GM19193 (cell line): Measurements from ENCODE around the gene CD9.

ENCODE experiments used
- POLR2A ChIP-seq: IDR thresholded peaks from 4 replicates; pipeline ENCODE4 v1.6.1; 2011; ENCODE audit not compliant: insufficient read depth, insufficient read length; ENCODE audit errors: extremely low read depth

CD9 gene

DNA sequence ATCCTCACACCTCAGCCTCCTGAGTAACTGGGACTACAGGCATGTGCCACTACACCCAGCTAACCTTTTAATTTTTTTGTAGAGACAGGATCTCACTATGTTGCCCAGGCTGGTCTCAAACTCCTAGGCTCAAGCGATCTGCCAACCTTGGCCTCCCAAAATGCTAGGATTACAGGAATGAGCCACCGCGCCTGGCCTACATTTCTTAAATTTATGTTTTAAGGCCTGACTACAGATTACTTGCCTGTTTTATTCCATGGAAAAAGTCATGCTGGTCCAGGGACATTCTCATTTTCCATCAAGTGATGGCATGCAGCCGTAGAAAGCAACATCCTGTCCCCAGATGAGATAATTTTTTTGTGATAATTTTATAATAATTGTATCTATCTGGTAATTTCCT lies 6.1 kb downstream of the CD9 start:
- no peak for TF ChIP-seq POLR2A

- TF ChIP-seq POLR2A = no peak
These were observed 7.2 kb downstream of the CD9 start for GRCh38 chr12:6207259-6207925.

DNA sequence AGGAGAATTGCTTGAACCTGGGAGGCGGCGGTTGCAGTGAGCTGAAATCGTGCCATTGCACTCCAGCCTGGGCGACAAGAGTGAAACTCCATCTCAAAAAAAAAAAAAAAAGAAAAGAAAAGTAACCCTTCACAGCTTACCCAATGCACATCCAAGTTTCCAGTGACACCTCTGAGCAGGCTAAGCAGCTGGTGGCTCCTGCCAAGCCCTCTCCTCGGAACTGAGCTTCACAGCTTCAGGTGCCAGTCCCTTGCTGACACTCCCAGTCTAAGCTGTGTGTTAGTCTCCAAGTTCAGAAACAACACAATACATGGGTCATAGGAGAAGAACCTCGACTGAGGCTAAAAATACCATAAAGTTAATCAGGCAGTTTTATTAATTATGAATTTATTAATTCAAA lies 7.9 kb downstream of the CD9 start:
- no peak for TF ChIP-seq POLR2A

GRCh38 chr12:6211421-6211869 lies 11.2 kb downstream of the CD9 start:
- TF ChIP-seq POLR2A = no peak

DNA sequence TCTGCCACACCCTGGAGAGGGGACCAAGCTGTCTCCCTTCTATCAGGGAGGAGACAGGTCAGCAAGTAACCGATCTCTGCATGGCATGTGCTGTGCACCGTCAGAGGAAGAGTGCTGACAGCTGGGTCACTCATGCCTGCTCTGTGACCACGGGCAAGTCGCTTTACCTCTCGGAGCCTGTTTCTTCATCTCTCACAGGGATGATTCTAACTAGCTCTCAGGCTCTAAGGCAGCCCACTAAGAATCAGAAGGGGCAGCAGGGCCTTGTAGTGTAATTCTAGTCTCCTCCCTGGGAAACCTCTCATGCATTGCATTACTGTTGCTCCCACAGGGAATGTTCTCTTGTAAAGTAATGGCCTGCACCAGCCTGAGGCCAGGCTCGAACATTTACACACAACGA lies 11.9 kb downstream of the CD9 start:
- no peak for TF ChIP-seq POLR2A

DNA sequence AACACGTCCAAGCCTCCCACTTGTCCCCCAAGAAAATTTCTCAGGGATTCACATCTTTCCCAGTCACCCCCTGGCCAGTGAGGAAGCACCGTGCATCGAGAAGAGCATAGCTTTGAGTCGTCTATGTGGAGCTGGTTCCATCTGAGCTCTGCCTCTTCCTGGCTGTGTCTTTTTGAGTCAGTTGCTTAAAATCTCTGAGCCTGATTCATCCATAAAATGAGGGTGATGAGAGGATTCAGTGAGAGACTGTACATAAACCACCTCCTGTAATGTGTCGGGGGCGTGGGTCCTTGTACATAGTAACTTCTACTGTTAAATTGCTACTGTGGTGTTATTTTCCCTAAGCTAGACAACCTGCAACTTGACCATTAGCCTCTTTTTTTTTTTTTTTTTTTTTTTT lies 13.8 kb downstream of the CD9 start:
- no peak for TF ChIP-seq POLR2A

DNA sequence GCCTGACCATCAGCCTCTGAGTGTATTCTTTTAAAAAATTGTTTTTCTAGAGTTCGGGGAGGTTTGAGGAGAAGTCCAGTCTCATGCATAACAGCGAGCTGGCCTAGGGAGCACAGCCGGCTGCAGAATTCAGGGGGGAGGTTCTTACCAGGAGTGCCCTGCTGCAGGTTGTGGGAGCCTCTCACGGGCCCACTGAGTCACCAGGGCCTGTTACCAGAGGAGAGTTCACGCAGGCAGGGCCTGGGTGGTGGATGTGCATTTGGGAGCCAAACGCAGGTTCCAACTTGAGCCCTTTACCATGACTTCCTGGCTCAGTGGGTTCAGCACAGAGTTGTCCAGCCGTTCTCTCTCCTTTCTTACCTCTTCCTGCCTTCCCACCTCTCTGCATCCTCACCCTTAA lies 14.4 kb downstream of the CD9 start:
- TF ChIP-seq POLR2A = no peak

DNA sequence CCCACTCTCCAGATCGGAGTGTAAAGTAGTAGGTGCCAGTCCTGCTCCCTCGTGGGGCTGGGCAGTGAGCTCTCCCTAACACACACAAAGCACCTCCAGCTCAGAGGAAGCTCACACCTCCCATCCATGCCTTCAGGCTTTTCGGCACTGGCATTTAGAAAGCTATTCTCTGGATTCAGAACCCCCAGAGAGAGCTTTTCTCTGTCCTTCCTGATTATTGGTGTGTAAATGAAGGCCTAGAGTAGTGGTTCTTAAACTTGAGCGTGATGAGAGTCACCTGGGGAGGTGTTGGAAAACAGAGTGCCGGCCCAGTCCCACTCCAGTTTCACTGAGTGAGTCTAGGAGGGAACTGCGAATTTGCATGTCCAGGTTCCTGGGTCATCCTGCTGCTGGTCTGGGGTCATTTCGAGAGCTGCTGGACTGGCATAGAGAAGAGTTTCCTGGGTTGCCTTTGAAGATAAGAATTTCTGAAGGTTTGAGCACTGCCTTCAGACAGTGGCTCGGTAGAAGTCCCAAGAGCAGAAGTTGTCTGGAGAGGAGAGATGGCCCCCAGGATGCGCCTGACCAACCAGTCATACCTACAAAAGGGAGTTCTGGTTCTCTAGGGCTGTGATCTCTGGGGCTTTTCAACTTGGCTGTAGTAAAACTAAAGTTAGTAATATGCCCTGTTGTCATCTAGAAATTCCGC lies 15.1 kb downstream of the CD9 start:
- no peak for TF ChIP-seq POLR2A

- TF ChIP-seq POLR2A = no peak
These were observed 15.8 kb downstream of the CD9 start for GRCh38 chr12:6215932-6216494.

GRCh38 chr12:6216581-6216980 lies 16.4 kb downstream of the CD9 start:
- TF ChIP-seq POLR2A = no peak

GRCh38 chr12:6218347-6218925 lies 18.2 kb downstream of the CD9 start:
- TF ChIP-seq POLR2A = no peak

GRCh38 chr12:6219980-6220379 lies 19.8 kb downstream of the CD9 start:
- TF ChIP-seq POLR2A = no peak

- TF ChIP-seq POLR2A = no peak
These were observed 20.9 kb downstream of the CD9 start for GRCh38 chr12:6221146-6221545.

DNA sequence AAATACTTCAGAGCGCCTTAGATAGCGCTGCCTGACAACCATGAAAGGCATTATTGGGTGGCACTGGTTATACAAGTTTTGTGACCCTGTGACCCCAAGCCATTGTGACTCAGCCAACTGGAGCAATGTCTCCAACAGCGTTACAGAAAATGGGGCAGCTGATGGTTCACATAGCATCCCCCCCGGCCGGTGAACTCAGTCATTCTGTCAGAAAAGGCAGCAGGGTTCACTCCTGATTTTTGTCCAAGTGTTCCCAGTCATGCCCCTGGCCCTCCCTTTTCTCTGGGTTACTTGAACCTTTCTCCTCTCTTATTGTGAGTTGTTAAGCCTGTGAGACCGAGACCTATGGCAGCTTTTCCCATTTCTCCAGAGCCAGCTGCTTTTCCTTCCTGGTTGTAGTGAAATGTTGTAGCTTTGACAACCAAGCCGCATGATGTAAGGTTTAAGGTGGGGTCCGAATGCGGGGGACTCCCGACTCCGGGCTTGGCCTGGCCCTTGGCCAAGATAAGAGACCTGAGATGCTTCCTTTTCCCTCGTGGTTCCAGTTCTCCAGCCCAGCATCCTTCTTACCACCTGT lies 22.0 kb downstream of the CD9 start:
- TF ChIP-seq POLR2A = no peak

GRCh38 chr12:6223545-6223944 lies 23.3 kb downstream of the CD9 start:
- TF ChIP-seq POLR2A = no peak
